Measurements from ENCODE around the gene GPR61. TPM values are rescaled to one million over a fixed set of nuclear protein-coding genes. Genes with fewer than 3 reads are reported as not detected.

GPR61 gene
- total RNA-seq, 1 donor, result not detected

GRCh38 chr1:109535481-109535880, 4.2 kb upstream of the GPR61 start:
- DNase-seq (ENCODE audit: low read depth), result peak; percentile 24
- no peak overlapping the region for H3K4me3 ChIP-seq (ENCODE audit: low read depth, low read length)
- no peak for TF ChIP-seq CTCF (IDR thresholded peaks at IDR 0.05; ENCODE audit: insufficient read depth, low read depth, low read length)

GRCh38 chr1:109535971-109536491, 3.6 kb upstream of the GPR61 start:
- no peak overlapping the region for H3K4me3 ChIP-seq (ENCODE audit: low read depth, low read length)
- no peak for TF ChIP-seq CTCF (IDR thresholded peaks at IDR 0.05; ENCODE audit: insufficient read depth, low read depth, low read length)
- DNase-seq (ENCODE audit: low read depth), result no peak

GRCh38 chr1:109537450-109538178, 2.1 kb upstream of the GPR61 start:
- H3K4me3 ChIP-seq (ENCODE audit: low read depth, low read length), result no peak overlapping the region
- TF ChIP-seq CTCF (IDR thresholded peaks at IDR 0.05; ENCODE audit: insufficient read depth, low read depth, low read length), result no peak
- no peak for DNase-seq (ENCODE audit: low read depth)

GRCh38 chr1:109538827-109539555, 681 bp upstream of the GPR61 start:
- DNase-seq (ENCODE audit: low read depth), result no peak
- no peak for TF ChIP-seq CTCF (IDR thresholded peaks at IDR 0.05; ENCODE audit: insufficient read depth, low read depth, low read length)
- no peak overlapping the region for H3K4me3 ChIP-seq (ENCODE audit: low read depth, low read length)

GRCh38 chr1:109541102-109541501, 1.4 kb downstream of the GPR61 start:
- no peak for DNase-seq (ENCODE audit: low read depth)
- no peak overlapping the region for H3K4me3 ChIP-seq (ENCODE audit: low read depth, low read length)
- no peak for TF ChIP-seq CTCF (IDR thresholded peaks at IDR 0.05; ENCODE audit: insufficient read depth, low read depth, low read length)

- DNase-seq (ENCODE audit: low read depth), result no peak
- no peak for TF ChIP-seq CTCF (IDR thresholded peaks at IDR 0.05; ENCODE audit: insufficient read depth, low read depth, low read length)
- H3K4me3 ChIP-seq (ENCODE audit: low read depth, low read length), result no peak overlapping the region
Observed at GRCh38 chr1:109542657-109543056, 3.0 kb downstream of the GPR61 start.
